Uterus (tissue), 4 donors: ENCODE measurements around the gene RDH14. TPM values are rescaled to one million over a fixed set of nuclear protein-coding genes. Genes with fewer than 3 reads are reported as not detected.

Experiments
- DNase-seq, 2 donors: peaks; one replicate each; pipeline ENCODE4 v3.0.0-alpha.2; 2019 to 2020
- H3K27ac ChIP-seq, 2 donors: fragments of 200-600 bp; sonication (generic); 1 replicate in 1 of 2; 2 replicates in 1 of 2; pipeline ENCODE4 v1.5.1; 2016 to 2018
- H3K27me3 ChIP-seq, 2 donors: fragments of 200-600 bp; sonication (generic); one replicate each; pipeline ENCODE4 v1.5.1; 2018 to 2019; ENCODE audit warnings: control low read depth in 1 of 2
- H3K36me3 ChIP-seq, 2 donors: fragments of 200-600 bp; sonication (generic); one replicate each; pipeline ENCODE4 v1.5.1; 2019; ENCODE audit warnings: control low read depth in 1 of 2
- H3K4me1 ChIP-seq, 2 donors: fragments of 200-600 bp; sonication (generic); one replicate each; pipeline ENCODE4 v1.5.1; 2018 to 2019; ENCODE audit warnings: control low read depth in 1 of 2
- H3K4me3 ChIP-seq, 2 donors: fragments of 200-600 bp; sonication (generic); 1 replicate in 1 of 2; 2 replicates in 1 of 2; pipeline ENCODE4 v1.5.1; 2018 to 2019; ENCODE audit warnings: mild to moderate bottlenecking in 1 of 2
- H3K9me3 ChIP-seq, 2 donors: fragments of 200-600 bp; sonication (generic); one replicate each; pipeline ENCODE4 v1.5.1; 2019; ENCODE audit warnings: control low read depth in 1 of 2
- POLR2A ChIP-seq, 2 donors: fragments of 450-650 bp; IDR thresholded peaks; one replicate each; pipeline ENCODE4 v1.6.1; 2016; ENCODE audit warnings: antibody characterized with exemption in 2 of 2, mild to moderate bottlenecking in 1 of 2, moderate library complexity in 1 of 2
- intact Hi-C: fragments of 100-400 bp; cut with DNase I; formaldehyde crosslinking; loops from one replicate; pipeline ENCODE4 v1.15.1; 2023; ENCODE audit warnings: low total_unique reads
- small RNA-seq: library from RNA; depleted of rRNA; stranded (forward); fragments of <200 nt; gene quantifications from one replicate; pipeline ENCODE3, GENCODE V24; 2016
- total RNA-seq, 4 donors: library from RNA; depleted of rRNA in 3 of 4; stranded (reverse); fragments of >200 nt in 3 of 4; gene quantifications; one replicate each; pipeline versions ENCODE4 v1.1.0 to v1.2.4, GENCODE V29; 2014 to 2023
- TF ChIP-seq, protein P1 (sequence below), 4 experiments: fragments of 200-600 bp in 2 of 4; fragments of 450-650 bp in 2 of 4; sonication (generic) in 2 of 4; IDR thresholded peaks; one replicate each; pipeline ENCODE4 v1.5.1; 2016 to 2019; ENCODE audit warnings: antibody characterized with exemption in 4 of 4, mild to moderate bottlenecking in 2 of 4, moderate library complexity in 1 of 4
- donor health status: DM: yes; HTN: yes; CAD: no.

Gene RDH14
- total RNA-seq, 4 donors from 2014 or later, result 13.2 to 39.6 (median 25.6) TPM

GRCh38 chr2:18505703-18506341 lies 54.6 kb downstream of the RDH14 start:
- Histone ChIP-seq H3K27ac (no peak overlapping the region), H3K27me3 (no peaks in the 10 kb centered on the region), H3K4me3 (no peak overlapping the region), H3K4me1 (no peaks in the 10 kb centered on the region), H3K36me3 (no peaks in the 10 kb centered on the region), H3K9me3 (no peaks in the 10 kb centered on the region)
- intact Hi-C loops, result no loop called here
- TF ChIP-seq, protein P1, sequence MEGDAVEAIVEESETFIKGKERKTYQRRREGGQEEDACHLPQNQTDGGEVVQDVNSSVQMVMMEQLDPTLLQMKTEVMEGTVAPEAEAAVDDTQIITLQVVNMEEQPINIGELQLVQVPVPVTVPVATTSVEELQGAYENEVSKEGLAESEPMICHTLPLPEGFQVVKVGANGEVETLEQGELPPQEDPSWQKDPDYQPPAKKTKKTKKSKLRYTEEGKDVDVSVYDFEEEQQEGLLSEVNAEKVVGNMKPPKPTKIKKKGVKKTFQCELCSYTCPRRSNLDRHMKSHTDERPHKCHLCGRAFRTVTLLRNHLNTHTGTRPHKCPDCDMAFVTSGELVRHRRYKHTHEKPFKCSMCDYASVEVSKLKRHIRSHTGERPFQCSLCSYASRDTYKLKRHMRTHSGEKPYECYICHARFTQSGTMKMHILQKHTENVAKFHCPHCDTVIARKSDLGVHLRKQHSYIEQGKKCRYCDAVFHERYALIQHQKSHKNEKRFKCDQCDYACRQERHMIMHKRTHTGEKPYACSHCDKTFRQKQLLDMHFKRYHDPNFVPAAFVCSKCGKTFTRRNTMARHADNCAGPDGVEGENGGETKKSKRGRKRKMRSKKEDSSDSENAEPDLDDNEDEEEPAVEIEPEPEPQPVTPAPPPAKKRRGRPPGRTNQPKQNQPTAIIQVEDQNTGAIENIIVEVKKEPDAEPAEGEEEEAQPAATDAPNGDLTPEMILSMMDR (IDR thresholded peaks at IDR 0.05), result no peak
- TF ChIP-seq POLR2A (IDR thresholded peaks at IDR 0.05), result no peak
- DNase-seq, result no peak

Small RNAs within 50 kb of the gene (small RNA-seq; reads per million reads assigned to genes)
- not detected for gene RNU6-1215P

Other genes with a start within 250 kb of the RDH14 start
- not detected for gene NT5C1B, start 28.9 kb upstream of the RDH14 start, total RNA-seq